Lower leg skin (tissue), 3 donors: ENCODE measurements around the gene IGSF21.

Experiments used
- POLR2A ChIP-seq, 2 donors: fragments of 450-650 bp; IDR thresholded peaks; one replicate each; pipeline ENCODE4 v1.6.1; 2016 to 2017; ENCODE audit warnings: antibody characterized with exemption in 2 of 2, mild to moderate bottlenecking in 1 of 2, moderate library complexity in 1 of 2
- TF ChIP-seq, protein P1 (sequence below), 3 donors: fragments of 450-650 bp; IDR thresholded peaks; one replicate each; pipeline ENCODE4 v1.5.1; 2016; ENCODE audit warnings: antibody characterized with exemption in 3 of 3, mild to moderate bottlenecking in 3 of 3, moderate library complexity in 2 of 3

DNA sequence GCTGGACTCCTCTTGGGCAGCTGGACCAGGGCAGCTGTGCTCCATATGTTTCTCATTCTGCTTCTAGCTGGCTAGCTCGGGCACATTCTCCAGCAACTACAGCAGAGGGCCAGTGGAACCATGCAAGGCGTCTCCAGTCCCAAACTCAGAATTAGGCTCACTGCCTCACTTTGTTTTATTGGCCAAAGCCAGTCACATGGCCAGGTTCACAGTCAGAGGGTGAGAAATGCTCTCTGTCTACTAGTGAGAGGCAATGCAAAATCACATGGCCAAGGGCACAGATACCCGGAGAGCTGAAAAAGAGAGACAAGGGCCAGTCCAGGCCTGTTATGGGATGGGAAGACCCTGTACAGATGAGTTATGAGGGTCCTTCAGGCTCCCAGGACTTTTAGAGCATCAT, 294.3 kb downstream of the IGSF21 start:
- TF ChIP-seq, protein P1, sequence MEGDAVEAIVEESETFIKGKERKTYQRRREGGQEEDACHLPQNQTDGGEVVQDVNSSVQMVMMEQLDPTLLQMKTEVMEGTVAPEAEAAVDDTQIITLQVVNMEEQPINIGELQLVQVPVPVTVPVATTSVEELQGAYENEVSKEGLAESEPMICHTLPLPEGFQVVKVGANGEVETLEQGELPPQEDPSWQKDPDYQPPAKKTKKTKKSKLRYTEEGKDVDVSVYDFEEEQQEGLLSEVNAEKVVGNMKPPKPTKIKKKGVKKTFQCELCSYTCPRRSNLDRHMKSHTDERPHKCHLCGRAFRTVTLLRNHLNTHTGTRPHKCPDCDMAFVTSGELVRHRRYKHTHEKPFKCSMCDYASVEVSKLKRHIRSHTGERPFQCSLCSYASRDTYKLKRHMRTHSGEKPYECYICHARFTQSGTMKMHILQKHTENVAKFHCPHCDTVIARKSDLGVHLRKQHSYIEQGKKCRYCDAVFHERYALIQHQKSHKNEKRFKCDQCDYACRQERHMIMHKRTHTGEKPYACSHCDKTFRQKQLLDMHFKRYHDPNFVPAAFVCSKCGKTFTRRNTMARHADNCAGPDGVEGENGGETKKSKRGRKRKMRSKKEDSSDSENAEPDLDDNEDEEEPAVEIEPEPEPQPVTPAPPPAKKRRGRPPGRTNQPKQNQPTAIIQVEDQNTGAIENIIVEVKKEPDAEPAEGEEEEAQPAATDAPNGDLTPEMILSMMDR (IDR thresholded peaks at IDR 0.05) = no peak
- no peak for TF ChIP-seq POLR2A (IDR thresholded peaks at IDR 0.05)
